ENCODE results near the gene APPL2. TPM values are rescaled to one million over a fixed set of nuclear protein-coding genes. Genes with fewer than 3 reads are reported as not detected.

The APPL2 gene
- total and polyA plus RNA-seq, 8 donors, result 15.9 to 407 (median 56.0) TPM

DNA sequence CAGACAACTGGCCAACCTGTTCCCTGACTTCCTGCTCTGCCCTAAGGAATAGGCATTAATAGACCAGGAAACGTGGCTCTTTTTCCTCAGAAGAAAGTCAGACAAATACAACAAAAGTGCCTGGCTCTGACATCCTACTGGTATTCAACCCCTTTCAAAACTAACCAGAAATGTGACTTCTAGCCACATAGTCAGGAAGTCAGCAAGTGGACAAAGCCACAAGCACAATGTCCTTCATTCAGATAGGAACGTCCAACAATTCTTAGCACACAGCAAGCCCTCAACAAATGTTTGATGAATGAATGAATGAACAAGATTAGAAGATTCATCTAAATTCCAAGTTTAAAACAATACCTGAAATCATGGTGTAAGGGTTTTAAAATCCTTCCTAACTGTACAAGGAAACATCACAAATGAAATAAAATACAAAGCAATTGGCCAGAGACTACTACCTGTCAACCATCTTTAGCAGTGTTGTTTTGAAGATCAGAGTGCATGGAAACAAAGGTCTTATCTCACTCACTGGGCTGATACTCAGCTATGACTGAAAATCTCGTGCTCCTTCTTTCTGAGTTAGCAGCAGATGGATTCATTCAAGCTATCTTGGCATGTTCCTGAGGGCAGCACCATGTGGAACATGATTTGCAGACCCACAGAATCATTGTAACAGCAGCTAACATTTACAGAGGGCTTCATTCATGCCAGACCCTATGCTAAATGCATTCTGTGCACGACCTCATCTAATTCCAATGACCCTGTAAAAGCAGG, 16.5 kb downstream of the APPL2 start:
- DNase-seq, result no peak
- Histone ChIP-seq H3K27me3 (no peaks in the 10 kb centered on the region), H3K36me3 (peaks cover 24 to 68% (median 63%) of the 10 kb centered on the region in 4 donors), H3K4me1 (peaks cover 53 to 82% (median 72%) of the 10 kb centered on the region in 4 donors), H3K4me3 (no peak overlapping the region), H3K27ac (peak overlapping the region; percentile 26 to 86 (median 72)), H3K9me3 (no peaks in the 10 kb centered on the region)
- TF ChIP-seq, protein P1, sequence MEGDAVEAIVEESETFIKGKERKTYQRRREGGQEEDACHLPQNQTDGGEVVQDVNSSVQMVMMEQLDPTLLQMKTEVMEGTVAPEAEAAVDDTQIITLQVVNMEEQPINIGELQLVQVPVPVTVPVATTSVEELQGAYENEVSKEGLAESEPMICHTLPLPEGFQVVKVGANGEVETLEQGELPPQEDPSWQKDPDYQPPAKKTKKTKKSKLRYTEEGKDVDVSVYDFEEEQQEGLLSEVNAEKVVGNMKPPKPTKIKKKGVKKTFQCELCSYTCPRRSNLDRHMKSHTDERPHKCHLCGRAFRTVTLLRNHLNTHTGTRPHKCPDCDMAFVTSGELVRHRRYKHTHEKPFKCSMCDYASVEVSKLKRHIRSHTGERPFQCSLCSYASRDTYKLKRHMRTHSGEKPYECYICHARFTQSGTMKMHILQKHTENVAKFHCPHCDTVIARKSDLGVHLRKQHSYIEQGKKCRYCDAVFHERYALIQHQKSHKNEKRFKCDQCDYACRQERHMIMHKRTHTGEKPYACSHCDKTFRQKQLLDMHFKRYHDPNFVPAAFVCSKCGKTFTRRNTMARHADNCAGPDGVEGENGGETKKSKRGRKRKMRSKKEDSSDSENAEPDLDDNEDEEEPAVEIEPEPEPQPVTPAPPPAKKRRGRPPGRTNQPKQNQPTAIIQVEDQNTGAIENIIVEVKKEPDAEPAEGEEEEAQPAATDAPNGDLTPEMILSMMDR (IDR thresholded peaks at IDR 0.05), result no peak
- TF ChIP-seq EP300 (IDR thresholded peaks at IDR 0.05) (no peak), POLR2A (IDR thresholded peaks at IDR 0.05) (no peak), POLR2AphosphoS5 (IDR thresholded peaks at IDR 0.05) (no peak)
- WGBS, 5 donors, result 35 to 59% (median 44%) methylated on average over 4 of the region's 4 CpGs
- intact Hi-C loops (cut with DNase I; ENCODE audit: low total_unique reads), result no loop called here

DNA sequence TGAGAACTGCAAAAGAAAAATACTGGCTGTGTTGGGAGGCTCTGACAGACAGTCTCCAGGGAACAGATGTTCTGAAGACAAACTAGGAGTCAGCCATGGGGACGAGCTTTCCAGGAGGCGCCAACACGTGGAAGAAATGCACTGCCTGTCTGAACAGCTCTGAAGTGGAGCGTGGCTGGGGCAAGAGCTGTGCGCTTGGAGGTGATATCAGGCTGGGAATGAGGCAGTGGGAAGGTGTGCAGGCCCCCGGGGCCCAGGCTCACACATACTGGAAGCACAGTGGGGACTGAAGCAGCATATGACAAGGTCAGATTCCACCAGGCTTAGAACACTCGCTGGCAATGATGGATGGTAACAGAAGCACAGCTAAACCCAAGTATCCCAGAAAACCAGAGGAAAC, 17.5 kb downstream of the APPL2 start:
- Histone ChIP-seq H3K4me3 (no peak overlapping the region), H3K36me3 (peaks cover 24 to 68% (median 64%) of the 10 kb centered on the region in 4 donors), H3K4me1 (peaks cover 48 to 78% (median 63%) of the 10 kb centered on the region in 4 donors), H3K27me3 (no peaks in the 10 kb centered on the region), H3K27ac (peak overlapping the region; percentile 1 to 86 (median 22)), H3K9me3 (no peaks in the 10 kb centered on the region)
- WGBS, 5 donors, result 59 to 82% (median 69%) methylated on average over 7 of the region's 7 CpGs
- intact Hi-C loops (cut with DNase I; ENCODE audit: low total_unique reads), result no loop called here
- DNase-seq, result no peak
- no peak for TF ChIP-seq EP300 (IDR thresholded peaks at IDR 0.05)
- TF ChIP-seq, protein P1 (IDR thresholded peaks at IDR 0.05), result no peak
- TF ChIP-seq POLR2AphosphoS5 (IDR thresholded peaks at IDR 0.05), result no peak
- TF ChIP-seq POLR2A (IDR thresholded peaks at IDR 0.05), result no peak

DNA sequence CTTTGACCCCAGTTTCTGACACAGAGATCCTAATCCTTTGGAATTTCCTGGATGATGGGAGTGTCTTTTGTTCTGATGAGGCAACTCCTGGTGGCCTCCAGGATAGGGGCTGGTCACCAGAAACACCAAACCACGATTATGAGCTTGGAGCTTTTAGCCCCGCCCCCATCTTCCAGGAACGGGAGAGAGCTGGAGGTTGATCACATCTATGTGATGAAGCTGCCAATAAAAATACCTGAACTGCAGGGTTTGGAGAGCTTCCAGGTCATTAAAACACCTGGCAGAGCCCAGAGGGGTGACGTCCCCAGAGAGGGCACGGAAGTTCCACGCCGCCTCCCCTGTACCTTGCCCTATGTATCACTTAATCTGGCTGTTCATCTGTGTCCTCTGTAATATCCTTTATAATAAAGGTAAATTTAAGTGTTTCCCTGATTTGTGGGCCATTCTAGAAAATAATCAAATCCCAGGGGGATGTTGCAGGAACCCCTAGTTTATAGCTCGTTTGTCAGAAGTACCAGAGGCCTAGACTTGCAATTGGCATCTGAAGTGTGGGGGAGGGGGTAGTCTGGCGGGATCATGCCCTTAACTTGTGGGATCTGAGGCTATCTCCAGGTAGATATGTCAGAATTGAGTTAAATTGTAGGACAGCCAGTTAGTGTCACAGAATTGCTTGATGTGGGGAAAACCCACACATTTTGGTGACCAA, 21.2 kb downstream of the APPL2 start:
- H3K4me1 ChIP-seq, result peaks cover 19 to 42% (median 33%) of the 10 kb centered on the region in 4 donors
- intact Hi-C loops (cut with DNase I; ENCODE audit: low total_unique reads), result no loop called here
- peak; percentile 67 to 84 for DNase-seq
- 39 to 62% (median 45%) methylated on average over 9 of the region's 9 CpGs for WGBS, 5 donors
- H3K27me3 ChIP-seq, result no peaks in the 10 kb centered on the region
- peak overlapping the region; percentile 57 to 79 (median 74) for H3K27ac ChIP-seq
- H3K36me3 ChIP-seq, result peaks cover 30 to 79% (median 71%) of the 10 kb centered on the region in 4 donors
- H3K9me3 ChIP-seq, result no peaks in the 10 kb centered on the region
- TF ChIP-seq POLR2A (IDR thresholded peaks at IDR 0.05) (no peak), POLR2AphosphoS5 (IDR thresholded peaks at IDR 0.05) (peak in 1 of 3 donors; percentile 51)
- no peak overlapping the region for H3K4me3 ChIP-seq

DNA sequence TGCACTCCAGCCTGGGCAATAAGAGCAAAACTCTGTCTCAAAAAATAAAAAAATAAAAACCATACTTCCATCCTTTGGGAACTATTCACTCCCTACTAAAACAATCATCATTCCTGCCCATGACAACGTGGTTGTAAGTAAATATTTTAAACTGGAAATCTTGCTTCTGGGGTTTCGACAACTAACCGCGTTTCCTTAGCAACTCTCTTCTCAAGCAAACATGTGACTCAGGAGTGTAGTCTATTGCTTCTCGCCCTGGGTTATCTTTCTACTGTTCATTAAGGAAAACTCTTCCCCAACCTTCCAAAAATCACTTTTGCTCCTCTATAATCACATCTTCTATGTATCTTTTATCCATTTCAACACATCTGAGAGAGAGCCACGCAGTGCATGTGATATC, 21.8 kb downstream of the APPL2 start:
- peaks cover 37 to 86% (median 78%) of the 10 kb centered on the region in 4 donors for H3K36me3 ChIP-seq
- WGBS, 5 donors, result 58 to 78% (median 61%) methylated on average over 6 of the region's 6 CpGs
- peaks cover 12 to 36% (median 27%) of the 10 kb centered on the region in 4 donors for H3K4me1 ChIP-seq
- TF ChIP-seq EP300 (IDR thresholded peaks at IDR 0.05) (no peak), POLR2AphosphoS5 (IDR thresholded peaks at IDR 0.05) (no peak), POLR2A (IDR thresholded peaks at IDR 0.05) (no peak)
- TF ChIP-seq, protein P1 (IDR thresholded peaks at IDR 0.05), result no peak
- H3K4me3 ChIP-seq, result no peak overlapping the region
- intact Hi-C loops (cut with DNase I; ENCODE audit: low total_unique reads), result no loop called here
- H3K27ac ChIP-seq, result peak overlapping the region in 3 of 5 donors; percentile 57 to 76 (median 74)
- no peaks in the 10 kb centered on the region for H3K9me3 ChIP-seq
- H3K27me3 ChIP-seq, result no peaks in the 10 kb centered on the region
- peak in 1 of 2 donors; percentile 70 for DNase-seq

Data from stomach (tissue), 9 donors.